ENCODE results near the gene VEZT. TPM values are rescaled to one million over a fixed set of nuclear protein-coding genes. Genes with fewer than 3 reads are reported as not detected.

VEZT gene
- total and polyA plus RNA-seq, 10 of the 15 experiments (the other 5 are each of a cell fraction or from before 2014, with no cell fraction given), result 32.8 to 134 (median 66.2) TPM

DNA sequence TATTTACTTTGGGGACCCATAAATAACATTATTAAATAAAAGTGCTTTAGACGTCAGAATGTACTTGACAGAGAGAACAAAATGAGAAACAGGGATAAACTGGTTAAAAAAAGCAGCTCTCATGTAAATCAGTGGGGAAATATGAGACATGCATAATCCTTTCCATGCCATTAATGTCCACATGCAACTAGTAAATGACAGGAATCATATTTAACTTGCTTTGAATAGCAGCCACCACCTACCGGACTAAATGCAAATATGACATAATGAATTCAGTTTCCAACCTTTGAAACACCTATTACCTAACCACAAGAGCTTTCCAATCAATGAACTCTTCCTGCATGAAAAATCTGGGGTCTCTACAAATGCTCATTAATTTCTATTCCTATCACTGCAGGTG, 20.0 kb upstream of the VEZT start:
- in situ Hi-C loops (cut with MboI) (no loop called here), intact Hi-C loops (cut with micrococcal nuclease; ENCODE audit: unreplicated experiment) (no loop called here)
- CTCF ChIA-PET, result interaction anchor here (0.6 to 1.0 kb wide), 2 partner anchors 8 to 25 kb away, joined by 3 read pairs; no protein-coding TSS in a partner anchor
- H3K36me3 ChIP-seq (ENCODE audit: control insufficient read depth in 2 of 2, insufficient read depth in 2 of 2, low read length in 1 of 2), result no peaks in the 10 kb centered on the region
- no peak overlapping the region for H3K9ac ChIP-seq (ENCODE audit: control insufficient read depth, insufficient read depth, low read length)
- H3K79me2 ChIP-seq (ENCODE audit: control insufficient read depth, insufficient read depth, low read length), result peaks cover 8% of the 10 kb centered on the region
- no TSS peak for BruUV-seq (replicated peaks)
- no peak for TF ChIP-seq IKZF2 (IDR thresholded peaks at IDR 0.05)
- peak; percentile 42 for TF ChIP-seq RUNX3 (IDR thresholded peaks at IDR 0.05; ENCODE audit: low read length)
- ATAC-seq (no peak), FAIRE-seq (no peak), DNase-seq (ENCODE audit: low read depth, low spot score) (no peak)
- H3K4me1 ChIP-seq (ENCODE audit: control insufficient read depth, insufficient read depth, low read length), result peaks cover 30% of the 10 kb centered on the region
- RAD21 ChIA-PET (ENCODE audit: unreplicated experiment), result interaction anchor here (5.2 kb wide), 1 partner anchor 18 kb away, joined by 38 read pairs; the partner anchor contains the start of genes FGD6 and VEZT
- peak overlapping the region; percentile 15 for H3K4me2 ChIP-seq (ENCODE audit: control insufficient read depth, insufficient read depth)
- POLR2A ChIA-PET, result interaction anchor here (0.7 to 4.5 kb wide), 3 partner anchors 10 to 50 kb away, joined by 3 to 21 read pairs (median 3); partner anchors contain the start of genes FGD6 and VEZT
- H4K20me1 ChIP-seq (ENCODE audit: control insufficient read depth, insufficient read depth), result no peaks in the 10 kb centered on the region
- peak overlapping the region; percentile 87; the same call in 1 of the 2 replicates for H3K27ac ChIP-seq (ENCODE audit: control insufficient read depth, insufficient read depth)
- no peaks in the 10 kb centered on the region; the same call in 1 of the 3 replicates for H3K9me3 ChIP-seq (replicated peaks; ENCODE audit: control insufficient read depth, insufficient read depth, low read length)
- H2AFZ ChIP-seq (ENCODE audit: control insufficient read depth, low read depth, low read length), result peak overlapping the region; percentile 1
- SMC1A ChIA-PET (ENCODE audit: uncharacterized antibody, unreplicated experiment), result interaction anchor here (3.0 to 6.2 kb wide), 2 partner anchors 9 to 19 kb away, joined by 14 to 43 read pairs; partner anchors contain the start of genes FGD6 and VEZT
- WGBS (ENCODE audit: insufficient coverage, insufficient replicate concordance, low lambda C conversion rate, missing lambda C conversion rate), result 63% methylated on average over 2 of the region's 2 CpGs
- H3K4me3 ChIP-seq, result peak overlapping the region; percentile 43; the same call in 1 of the 2 replicates
- H3K27me3 ChIP-seq (replicated peaks in 1 of 2; ENCODE audit: control insufficient read depth in 2 of 2, insufficient read depth in 2 of 2, low read length in 1 of 2), result no peaks in the 10 kb centered on the region

DNA sequence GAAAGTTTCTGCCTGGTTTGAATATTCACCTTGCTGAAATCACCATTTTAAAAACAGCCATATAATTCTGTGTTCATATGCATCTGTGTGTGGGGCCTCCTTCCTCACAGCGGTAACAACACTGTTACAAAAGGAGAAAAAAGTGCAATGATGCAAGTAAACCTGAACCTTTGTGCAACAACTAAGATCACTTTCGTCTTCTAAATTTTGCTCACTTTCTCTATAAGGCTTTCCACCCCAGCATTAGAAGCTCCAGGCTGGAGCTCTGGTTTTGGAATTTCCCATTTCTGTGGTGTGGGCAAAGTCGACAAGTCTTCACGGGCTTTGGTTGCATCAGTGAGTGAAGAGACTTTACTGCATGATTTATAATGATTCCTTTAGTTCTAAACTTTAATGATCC, 18.7 kb upstream of the VEZT start:
- CTCF ChIA-PET, result interaction anchor here (0.9 to 2.5 kb wide), 6 partner anchors 18 to 144 kb away, joined by 3 to 7 read pairs (median 4); partner anchors contain the start of genes FGD6, NR2C1 and VEZT
- no TSS peak for BruUV-seq (replicated peaks)
- FAIRE-seq (no peak), ATAC-seq (peak; percentile 86), DNase-seq (ENCODE audit: low read depth, low spot score) (peak; percentile 49)
- WGBS (ENCODE audit: insufficient coverage, insufficient replicate concordance, low lambda C conversion rate, missing lambda C conversion rate), result 27% methylated on average over 4 of the region's 4 CpGs
- SMC1A ChIA-PET (ENCODE audit: uncharacterized antibody, unreplicated experiment), result interaction anchor here (0.8 to 6.2 kb wide), 6 partner anchors 10 to 82 kb away, joined by 3 to 43 read pairs (median 9); partner anchors contain the start of genes FGD6 and VEZT
- Histone ChIP-seq H3K4me2 (ENCODE audit: control insufficient read depth, insufficient read depth) (peak overlapping the region; percentile 70), H3K36me3 (ENCODE audit: control insufficient read depth in 2 of 2, insufficient read depth in 2 of 2, low read length in 1 of 2) (no peaks in the 10 kb centered on the region), H3K4me3 (peak overlapping the region; percentile 56; the same call in 1 of the 2 replicates), H4K20me1 (ENCODE audit: control insufficient read depth, insufficient read depth) (no peaks in the 10 kb centered on the region), H3K9me3 (replicated peaks; ENCODE audit: control insufficient read depth, insufficient read depth, low read length) (no peaks in the 10 kb centered on the region; the same call in 1 of the 3 replicates), H3K79me2 (ENCODE audit: control insufficient read depth, insufficient read depth, low read length) (peaks cover 8% of the 10 kb centered on the region), H2AFZ (ENCODE audit: control insufficient read depth, low read depth, low read length) (peak overlapping the region; percentile 92), H3K4me1 (ENCODE audit: control insufficient read depth, insufficient read depth, low read length) (peaks cover 33% of the 10 kb centered on the region), H3K27ac (ENCODE audit: control insufficient read depth, insufficient read depth) (peak overlapping the region; percentile 87), H3K9ac (ENCODE audit: control insufficient read depth, insufficient read depth, low read length) (peak overlapping the region; percentile 45), H3K27me3 (replicated peaks in 1 of 2; ENCODE audit: control insufficient read depth in 2 of 2, insufficient read depth in 2 of 2, low read length in 1 of 2) (no peaks in the 10 kb centered on the region)
- in situ Hi-C loops (cut with MboI), result no loop called here
- RAD21 ChIA-PET (ENCODE audit: unreplicated experiment), result interaction anchor here (0.7 to 5.2 kb wide), 7 partner anchors 11 to 275 kb away, joined by 3 to 38 read pairs (median 3); partner anchors contain the start of genes FGD6, METAP2 and VEZT
- POLR2A ChIA-PET, result interaction anchor here (1.2 to 4.5 kb wide), 4 partner anchors 11 to 51 kb away, joined by 3 to 21 read pairs (median 6); partner anchors contain the start of genes FGD6 and VEZT
- intact Hi-C loops (cut with micrococcal nuclease; ENCODE audit: unreplicated experiment), result no loop called here
- TF ChIP-seq RUNX3 (IDR thresholded peaks at IDR 0.05; ENCODE audit: low read length) (peak; percentile 75), CBX5 (IDR thresholded peaks at IDR 0.05; ENCODE audit: low read depth) (0 out of 2 replicates have a peak, but pooled peaks have one; percentile 52), KDM1A (IDR thresholded peaks at IDR 0.05; ENCODE audit: borderline replicate concordance) (no peak), PML (IDR thresholded peaks at IDR 0.05; ENCODE audit: low read length) (peak; percentile 29; the same call in 1 of the 2 replicates), NFIC (IDR thresholded peaks at IDR 0.05; ENCODE audit: low read depth, low read length) (peak; percentile 66; the same call in 1 of the 2 replicates), EED (IDR thresholded peaks at IDR 0.05; ENCODE audit: low read depth) (peak; percentile 82), CREB1 (IDR thresholded peaks at IDR 0.05; ENCODE audit: low read depth) (peak; percentile 7; the same call in 1 of the 2 replicates), FOXM1 (IDR thresholded peaks at IDR 0.05; ENCODE audit: low read depth, low read length) (peak; percentile 22; the same call in 1 of the 2 replicates), IKZF2 (IDR thresholded peaks at IDR 0.05) (0 out of 4 replicates have a peak, but pooled peaks of 1 of the 2 experiments have one; percentile 18), CEBPB (IDR thresholded peaks at IDR 0.05; ENCODE audit: borderline replicate concordance in 1 of 2, low read depth in 2 of 2, low read length in 2 of 2) (peak in 1 of 2 experiments; percentile 62; a peak in 1 of 4 replicates), ASH2L (IDR thresholded peaks at IDR 0.05; ENCODE audit: borderline replicate concordance, low read depth) (no peak), ZNF217 (IDR thresholded peaks at IDR 0.05) (no peak), RBBP5 (conservative IDR thresholded peaks at IDR 0.05) (0 out of 2 replicates have a peak, but pooled peaks have one; percentile 5), CREM (IDR thresholded peaks at IDR 0.05; ENCODE audit: low read depth) (peak; percentile 26; the same call in 1 of the 2 replicates)
